ENCODE results near the gene ANO7.

GRCh38 chr2:241193271-241193670 lies 4.8 kb downstream of the ANO7 start:
- no peak for TF ChIP-seq POLR2A (IDR thresholded peaks at IDR 0.05; ENCODE audit: low read depth)
- TF ChIP-seq CTCF (IDR thresholded peaks at IDR 0.05): no peak
- no peak for TF ChIP-seq EP300 (IDR thresholded peaks at IDR 0.05)

All from esophagus muscularis mucosa (tissue), 4 donors.